ENCODE data around the gene PKHD1.

DNA sequence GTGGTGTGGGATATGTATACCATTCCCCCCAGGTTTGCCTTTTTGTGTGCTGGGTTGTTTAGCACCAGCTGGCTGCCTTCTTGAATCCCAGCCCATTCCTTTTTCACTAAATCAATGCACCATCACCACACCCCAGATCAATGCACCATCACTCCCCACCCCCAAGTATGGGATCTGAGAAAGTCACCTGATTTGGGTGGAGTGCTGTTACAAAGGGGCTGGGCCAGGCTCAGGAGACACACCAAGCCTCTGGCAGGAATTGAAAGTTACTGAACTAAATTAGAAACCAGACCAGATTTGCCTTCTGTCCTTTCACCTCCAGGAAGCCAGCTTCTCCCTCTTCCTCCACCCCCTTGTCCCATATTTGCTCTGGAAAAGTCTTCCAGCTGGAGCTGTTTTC lies 19.6 kb upstream of the PKHD1 start:
- TF ChIP-seq POLR2A (IDR thresholded peaks at IDR 0.05), result no peak
- TF ChIP-seq, protein P1, sequence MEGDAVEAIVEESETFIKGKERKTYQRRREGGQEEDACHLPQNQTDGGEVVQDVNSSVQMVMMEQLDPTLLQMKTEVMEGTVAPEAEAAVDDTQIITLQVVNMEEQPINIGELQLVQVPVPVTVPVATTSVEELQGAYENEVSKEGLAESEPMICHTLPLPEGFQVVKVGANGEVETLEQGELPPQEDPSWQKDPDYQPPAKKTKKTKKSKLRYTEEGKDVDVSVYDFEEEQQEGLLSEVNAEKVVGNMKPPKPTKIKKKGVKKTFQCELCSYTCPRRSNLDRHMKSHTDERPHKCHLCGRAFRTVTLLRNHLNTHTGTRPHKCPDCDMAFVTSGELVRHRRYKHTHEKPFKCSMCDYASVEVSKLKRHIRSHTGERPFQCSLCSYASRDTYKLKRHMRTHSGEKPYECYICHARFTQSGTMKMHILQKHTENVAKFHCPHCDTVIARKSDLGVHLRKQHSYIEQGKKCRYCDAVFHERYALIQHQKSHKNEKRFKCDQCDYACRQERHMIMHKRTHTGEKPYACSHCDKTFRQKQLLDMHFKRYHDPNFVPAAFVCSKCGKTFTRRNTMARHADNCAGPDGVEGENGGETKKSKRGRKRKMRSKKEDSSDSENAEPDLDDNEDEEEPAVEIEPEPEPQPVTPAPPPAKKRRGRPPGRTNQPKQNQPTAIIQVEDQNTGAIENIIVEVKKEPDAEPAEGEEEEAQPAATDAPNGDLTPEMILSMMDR (IDR thresholded peaks at IDR 0.05), result no peak
